ENCODE data around the gene TINCR.
"Not testable (repeated sequence)": the region's sequence is repeated elsewhere in the genome, so short reads cannot be mapped to it uniquely, and the experiment has no call there.

The TINCR gene

GRCh38 chr19:5567360-5567969 is at the start of gene TINCR:
Gene TINCR, minus strand, starts transcription at chr19:5567953.
- DNase-seq (ENCODE audit: low read depth), result no peak

DNA sequence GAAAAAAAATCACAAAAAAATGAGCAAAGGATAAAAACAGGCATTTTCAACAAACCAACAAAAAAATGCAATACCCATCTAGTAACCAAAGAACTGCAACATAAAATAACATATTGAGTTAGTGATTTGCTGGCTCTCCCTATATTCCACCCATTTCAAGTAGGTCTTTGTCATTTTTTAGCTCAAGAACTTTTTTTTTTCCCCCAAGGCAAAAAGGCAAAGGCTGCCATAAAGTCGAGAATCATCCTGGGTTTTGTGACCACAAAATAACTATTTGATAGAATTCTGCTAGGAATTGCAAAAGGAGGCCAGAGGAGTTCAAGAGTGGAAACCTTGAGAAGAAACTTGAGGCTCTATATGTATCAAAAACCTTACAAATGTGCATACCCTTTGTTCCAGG is 49.3 kb upstream of the TINCR start:
- no peak for DNase-seq (ENCODE audit: low read depth)

DNA sequence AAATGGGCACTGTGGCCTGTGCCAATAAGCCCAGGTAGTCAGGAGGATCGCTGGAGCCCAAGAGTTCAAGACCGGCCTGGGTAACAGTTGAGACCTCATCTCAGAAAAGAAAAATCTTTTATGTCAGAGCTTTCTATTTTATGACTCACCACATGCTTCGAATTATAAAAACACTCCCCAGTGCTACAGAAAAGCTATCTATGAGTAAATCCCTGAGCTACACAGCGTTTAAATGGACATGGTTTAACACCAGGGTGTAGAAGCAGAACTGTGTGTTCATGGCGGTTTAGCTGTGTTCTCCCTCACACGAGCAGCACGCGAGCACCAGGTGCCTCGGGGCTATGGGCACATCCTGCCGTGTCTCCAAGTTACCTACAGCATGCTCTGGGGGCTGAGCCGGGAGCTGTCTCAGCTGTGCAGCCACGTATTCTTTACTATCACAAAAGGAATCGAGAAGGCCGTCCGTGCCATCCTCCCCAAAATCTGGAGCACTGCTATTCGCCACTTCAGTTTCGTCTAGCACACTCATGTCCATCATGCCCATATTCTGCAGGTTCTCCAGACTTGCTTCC is 48.1 kb upstream of the TINCR start:
- peak; percentile 23 for DNase-seq (ENCODE audit: low read depth)

- no peak for DNase-seq (ENCODE audit: low read depth)
Observed at GRCh38 chr19:5612891-5613865, 45.4 kb upstream of the TINCR start.

GRCh38 chr19:5609881-5610448 is 42.2 kb upstream of the TINCR start:
- DNase-seq (ENCODE audit: low read depth), result no peak

- not testable (repeated sequence) for DNase-seq (ENCODE audit: low read depth)
Observed at GRCh38 chr19:5608766-5609165, 41.0 kb upstream of the TINCR start.

- DNase-seq (ENCODE audit: low read depth), result no peak
Observed at GRCh38 chr19:5608291-5608690, 40.5 kb upstream of the TINCR start.

DNA sequence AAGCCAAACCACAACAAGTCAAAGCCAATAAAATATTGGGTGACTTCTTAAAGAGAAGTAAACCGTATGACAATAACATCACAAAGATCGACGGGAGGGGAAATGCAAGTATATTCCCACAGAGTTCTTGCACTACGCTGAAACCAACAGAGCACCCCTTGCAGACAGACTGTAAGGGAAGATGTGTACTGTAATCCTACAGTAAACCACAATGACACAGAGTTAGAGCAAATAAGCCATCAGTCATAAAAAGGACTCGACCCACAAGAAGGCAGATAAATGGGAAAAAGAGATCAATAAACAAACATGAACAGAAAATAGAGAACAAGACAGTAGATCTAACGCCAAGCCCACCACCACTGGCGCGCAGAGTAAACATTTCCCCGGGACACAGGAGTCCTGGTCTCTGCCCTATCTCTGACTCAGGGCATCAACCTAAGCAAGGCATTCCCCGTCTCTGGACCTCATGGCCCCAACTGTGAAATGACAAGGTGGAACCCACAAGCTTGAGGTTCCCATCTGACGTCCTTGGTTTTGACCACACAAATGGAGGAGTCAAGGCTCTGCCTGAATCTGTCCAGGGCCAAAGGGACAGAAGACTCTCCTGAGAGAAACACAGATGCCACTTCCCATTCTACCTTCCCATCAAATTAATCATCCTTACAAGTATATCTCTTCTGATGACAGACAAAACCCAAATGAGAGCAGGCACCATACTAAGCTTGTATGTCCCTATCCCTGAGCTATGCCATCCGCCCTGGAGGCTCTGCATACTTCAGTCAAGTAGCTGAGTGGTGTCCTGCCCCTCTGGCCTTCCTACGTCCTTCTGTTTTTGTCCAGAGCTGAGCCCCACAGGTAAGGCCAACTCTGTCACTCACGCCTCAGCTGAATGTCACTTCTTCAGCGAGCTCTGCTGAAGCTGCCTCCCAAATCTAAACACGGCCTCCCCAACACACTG is 39.8 kb upstream of the TINCR start:
- DNase-seq (ENCODE audit: low read depth), result peak; percentile 24

- DNase-seq (ENCODE audit: low read depth), result no peak
Observed at GRCh38 chr19:5605362-5605761, 37.6 kb upstream of the TINCR start.

- DNase-seq (ENCODE audit: low read depth), result peak; percentile 75
Observed at GRCh38 chr19:5603626-5604025, 35.9 kb upstream of the TINCR start.

DNA sequence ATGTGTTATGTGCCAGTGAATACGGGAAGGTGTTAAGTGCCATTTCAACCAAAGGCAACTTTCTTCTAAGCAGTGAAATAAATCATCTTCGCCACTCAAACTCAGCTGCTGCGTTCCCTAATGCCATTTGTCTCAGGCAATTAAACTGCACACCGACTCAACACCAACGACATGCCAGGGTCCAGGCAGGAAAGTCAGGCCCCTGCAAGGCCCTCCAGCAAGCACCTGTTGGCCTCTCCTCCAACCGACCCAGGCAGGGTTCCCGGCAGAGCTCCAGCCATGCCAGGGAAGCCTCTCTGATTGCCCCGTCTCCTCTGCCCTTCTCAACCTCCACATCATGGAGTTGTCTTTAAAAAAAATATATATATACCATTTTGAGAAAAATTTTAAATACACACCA is 33.0 kb upstream of the TINCR start:
- DNase-seq (ENCODE audit: low read depth), result no peak

DNA sequence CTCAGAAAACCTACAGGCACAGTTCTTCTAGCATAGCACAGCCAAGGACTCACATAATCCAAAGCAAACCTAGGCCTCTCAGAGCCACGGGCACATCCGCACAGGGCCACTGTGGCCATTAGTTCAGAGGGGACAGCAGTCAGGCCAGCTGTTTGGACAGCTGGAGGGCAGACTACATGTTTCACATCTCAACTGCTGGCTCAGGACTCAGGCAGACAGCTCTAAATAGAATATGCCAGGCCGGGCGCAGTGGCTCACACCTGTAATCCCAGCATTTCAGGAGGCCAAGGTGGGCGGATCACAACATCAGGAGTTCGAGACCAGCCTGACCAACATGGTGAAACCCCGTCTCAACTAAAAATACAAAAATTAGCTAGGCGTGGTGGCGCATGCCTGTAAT is 28.0 kb upstream of the TINCR start:
- DNase-seq (ENCODE audit: low read depth), result no peak

DNA sequence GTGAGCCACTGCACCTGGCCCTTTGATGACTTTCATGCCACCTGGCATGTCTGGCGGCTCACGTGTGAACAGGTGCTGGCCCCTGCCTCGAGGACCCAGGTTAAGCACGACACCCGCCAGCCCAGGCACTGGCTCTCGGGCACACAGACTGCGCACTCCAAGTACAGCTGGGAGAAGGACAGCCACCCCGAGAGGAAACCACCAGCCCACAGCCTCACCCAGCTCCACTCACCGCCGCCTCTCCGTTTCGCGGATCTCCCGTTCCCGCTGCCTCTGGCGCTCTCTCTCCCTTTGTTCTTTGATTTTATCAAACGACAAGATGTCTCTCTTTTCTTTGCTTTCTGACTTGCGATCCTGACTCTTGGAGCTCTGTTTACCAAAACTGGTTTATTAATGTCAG is 27.4 kb upstream of the TINCR start:
- DNase-seq (ENCODE audit: low read depth), result no peak

- no peak for DNase-seq (ENCODE audit: low read depth)
Observed at GRCh38 chr19:5594521-5594950, 26.8 kb upstream of the TINCR start.

- no peak for DNase-seq (ENCODE audit: low read depth)
Observed at GRCh38 chr19:5593343-5594255, 25.8 kb upstream of the TINCR start.

- DNase-seq (ENCODE audit: low read depth), result no peak
Observed at GRCh38 chr19:5592531-5593342, 25.0 kb upstream of the TINCR start.

GRCh38 chr19:5591476-5591875 is 23.7 kb upstream of the TINCR start:
- no peak for DNase-seq (ENCODE audit: low read depth)

- no peak for DNase-seq (ENCODE audit: low read depth)
Observed at GRCh38 chr19:5590865-5591154, 23.1 kb upstream of the TINCR start.

DNA sequence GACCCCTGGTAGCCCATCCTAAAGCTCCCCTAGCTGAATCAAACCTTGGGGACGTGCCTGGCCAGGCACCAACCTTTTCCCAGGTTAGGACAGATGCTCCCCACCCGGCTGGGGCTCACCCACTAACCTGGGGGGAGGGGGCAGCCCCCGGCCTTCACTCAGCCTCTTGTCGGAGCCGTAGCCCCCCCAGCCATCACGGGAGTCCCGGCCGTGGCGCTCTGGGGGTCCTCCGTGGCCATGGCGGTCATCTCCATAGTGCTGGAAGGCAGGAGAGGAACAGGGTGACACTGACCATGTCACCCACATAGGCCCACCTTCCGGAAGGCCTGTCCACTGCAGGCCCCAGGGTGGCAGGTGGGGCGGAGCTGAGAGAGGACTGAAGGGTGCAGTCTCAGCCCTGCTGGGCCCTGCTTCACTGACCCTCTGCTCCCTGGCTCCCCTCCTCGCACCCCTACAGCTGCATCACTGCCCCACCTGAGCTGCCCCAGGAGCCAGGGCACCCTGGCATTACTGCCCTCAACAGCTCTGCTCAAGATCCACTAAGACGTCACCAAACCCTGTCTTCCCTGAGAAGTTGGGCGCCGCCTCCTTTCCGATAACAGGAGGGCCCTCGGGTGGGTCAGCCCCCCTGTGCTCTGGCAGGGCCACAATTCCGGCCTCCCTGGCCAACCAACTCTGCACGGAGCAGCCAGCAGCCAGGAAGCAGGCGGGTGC is 22.6 kb upstream of the TINCR start:
- DNase-seq (ENCODE audit: low read depth), result no peak
